Mesodermal cell (in vitro differentiated cells): ENCODE measurements around the gene KRT35.

Experiments
- H3K27ac ChIP-seq: 2 replicates; pipeline ENCODE4 v1.7.0; 2013; ENCODE audit warnings: mild to moderate bottlenecking, low read depth, low read length, moderate library complexity; ENCODE audit not compliant: severe bottlenecking
- H3K36me3 ChIP-seq: 2 replicates; pipeline ENCODE4 v1.7.1; 2013; ENCODE audit warnings: mild to moderate bottlenecking, low read length, moderate library complexity; ENCODE audit not compliant: control insufficient read depth, insufficient read depth
- H3K4me1 ChIP-seq: one replicate; pipeline ENCODE4 v1.7.1; 2013; ENCODE audit warnings: mild to moderate bottlenecking, low read length; ENCODE audit not compliant: insufficient read depth, control insufficient read depth, poor library complexity, severe bottlenecking
- H3K4me3 ChIP-seq: 2 replicates; pipeline ENCODE4 v1.7.0; 2013; ENCODE audit warnings: low read length, control low read depth, mild to moderate bottlenecking; ENCODE audit not compliant: insufficient read depth, poor library complexity, severe bottlenecking; ENCODE audit errors: extremely low read depth
- H3K9me3 ChIP-seq: 2 replicates; pipeline ENCODE4 v1.7.1; 2013; ENCODE audit warnings: mild to moderate bottlenecking, low read length, moderate library complexity; ENCODE audit not compliant: control insufficient read depth
- WGBS, 2 experiments: methylation state at CpG; one replicate each; pipeline ENCODE4 v1.1.5; 2013; ENCODE audit warnings: missing lambda C conversion rate in 2 of 2; ENCODE audit not compliant: insufficient coverage in 2 of 2; 5-methylcytosine and 5-hydroxymethylcytosine counted together

KRT35 gene

GRCh38 chr17:41486316-41486715, 5.4 kb upstream of the KRT35 start:
- no peaks in the 10 kb centered on the region for H3K36me3 ChIP-seq
- H3K27ac ChIP-seq, result no peak overlapping the region
- H3K4me1 ChIP-seq, result no peaks in the 10 kb centered on the region
- 94 to 96% methylated on average over 13 of the region's 13 CpGs for WGBS, 2 experiments
- no peaks in the 10 kb centered on the region for H3K9me3 ChIP-seq
- no peak overlapping the region for H3K4me3 ChIP-seq

GRCh38 chr17:41484920-41485904, 4.3 kb upstream of the KRT35 start:
- no peaks in the 10 kb centered on the region for H3K4me1 ChIP-seq
- no peak overlapping the region for H3K4me3 ChIP-seq
- no peaks in the 10 kb centered on the region for H3K36me3 ChIP-seq
- 84 to 91% methylated on average over 8 of the region's 8 CpGs for WGBS, 2 experiments
- no peaks in the 10 kb centered on the region for H3K9me3 ChIP-seq
- no peak overlapping the region for H3K27ac ChIP-seq

- WGBS, 2 experiments, result 84 to 100% methylated on average over 2 to 5 of the region's 7 CpGs
- Histone ChIP-seq H3K4me3 (no peak overlapping the region), H3K36me3 (no peaks in the 10 kb centered on the region), H3K4me1 (no peaks in the 10 kb centered on the region), H3K9me3 (no peaks in the 10 kb centered on the region), H3K27ac (no peak overlapping the region)
These were observed 3.3 kb upstream of the KRT35 start for GRCh38 chr17:41483991-41484826.

GRCh38 chr17:41483531-41483930, 2.6 kb upstream of the KRT35 start:
- H3K4me1 ChIP-seq, result no peaks in the 10 kb centered on the region
- H3K36me3 ChIP-seq, result no peaks in the 10 kb centered on the region
- H3K9me3 ChIP-seq, result no peaks in the 10 kb centered on the region
- H3K27ac ChIP-seq, result no peak overlapping the region
- WGBS, 2 experiments, result 87 to 100% methylated on average over 2 to 8 of the region's 9 CpGs
- no peak overlapping the region for H3K4me3 ChIP-seq

- no peak overlapping the region for H3K27ac ChIP-seq
- H3K4me1 ChIP-seq, result no peaks in the 10 kb centered on the region
- no peaks in the 10 kb centered on the region for H3K36me3 ChIP-seq
- no peak overlapping the region for H3K4me3 ChIP-seq
- no peaks in the 10 kb centered on the region for H3K9me3 ChIP-seq
- WGBS, 2 experiments, result 94 to 100% methylated on average over 2 to 8 of the region's 10 CpGs
These were observed 370 bp downstream of the KRT35 start for GRCh38 chr17:41480581-41480980.

- Histone ChIP-seq H3K36me3 (no peaks in the 10 kb centered on the region), H3K9me3 (no peaks in the 10 kb centered on the region), H3K27ac (no peak overlapping the region), H3K4me3 (no peak overlapping the region), H3K4me1 (no peaks in the 10 kb centered on the region)
- 62 to 72% methylated on average over 2 of the region's 2 CpGs for WGBS, 2 experiments
These were observed 815 bp downstream of the KRT35 start for GRCh38 chr17:41480136-41480535.

GRCh38 chr17:41478237-41478636, 2.7 kb downstream of the KRT35 start:
- WGBS, 2 experiments, result 90% methylated on average over 6 to 7 of the region's 8 CpGs
- H3K4me1 ChIP-seq, result peaks cover 3% of the 10 kb centered on the region
- H3K4me3 ChIP-seq, result no peak overlapping the region
- H3K9me3 ChIP-seq, result no peaks in the 10 kb centered on the region
- no peaks in the 10 kb centered on the region for H3K36me3 ChIP-seq
- H3K27ac ChIP-seq, result no peak overlapping the region

- H3K36me3 ChIP-seq, result no peaks in the 10 kb centered on the region
- no peak overlapping the region for H3K4me3 ChIP-seq
- H3K4me1 ChIP-seq, result peaks cover 3% of the 10 kb centered on the region
- 92 to 93% methylated on average over 19 to 21 of the region's 22 CpGs for WGBS, 2 experiments
- no peak overlapping the region for H3K27ac ChIP-seq
- H3K9me3 ChIP-seq, result peaks cover under 1% of the 10 kb centered on the region
These were observed 3.8 kb downstream of the KRT35 start for GRCh38 chr17:41476866-41477815.

- H3K27ac ChIP-seq, result no peak overlapping the region
- 93 to 100% methylated on average over 2 to 4 of the region's 4 CpGs for WGBS, 2 experiments
- H3K36me3 ChIP-seq, result no peaks in the 10 kb centered on the region
- H3K4me3 ChIP-seq, result no peak overlapping the region
- H3K9me3 ChIP-seq, result peaks cover 5% of the 10 kb centered on the region
- H3K4me1 ChIP-seq, result peaks cover 3% of the 10 kb centered on the region
These were observed 5.5 kb downstream of the KRT35 start for GRCh38 chr17:41475421-41475820.

GRCh38 chr17:41474863-41475262, 6.1 kb downstream of the KRT35 start:
- H3K36me3 ChIP-seq, result no peaks in the 10 kb centered on the region
- peaks cover 3% of the 10 kb centered on the region for H3K4me1 ChIP-seq
- WGBS, 2 experiments, result 86 to 91% methylated on average over 7 of the region's 8 CpGs
- no peak overlapping the region for H3K27ac ChIP-seq
- peaks cover 5% of the 10 kb centered on the region for H3K9me3 ChIP-seq
- no peak overlapping the region for H3K4me3 ChIP-seq
